ENCODE measurements around the gene KIAA1671. TPM values are rescaled to one million over a fixed set of nuclear protein-coding genes. Genes with fewer than 3 reads are reported as not detected.

The KIAA1671 gene
- polyA plus RNA-seq, 1 donor from 2014 or later: 3.0 TPM

GRCh38 chr22:25013607-25014006, 61.1 kb downstream of the KIAA1671 start:
- Histone ChIP-seq H3K9ac (ENCODE audit: low read length) (no peak overlapping the region), H3K27me3 (ENCODE audit: insufficient read depth, low read depth, low read length) (no peaks in the 10 kb centered on the region), H2AFZ (ENCODE audit: low read depth, low read length) (no peak overlapping the region), H3K79me2 (replicated peaks; ENCODE audit: insufficient read depth, low read length) (no peaks in the 10 kb centered on the region), H4K20me1 (ENCODE audit: insufficient read depth) (no peaks in the 10 kb centered on the region), H3K27ac (ENCODE audit: low read length) (no peak overlapping the region), H3K9me3 (ENCODE audit: low read length) (no peaks in the 10 kb centered on the region), H3F3A (ENCODE audit: insufficient read depth, low read length, poor library complexity, severe bottlenecking) (no peaks in the 10 kb centered on the region), H3K36me3 (ENCODE audit: insufficient read depth, low read length) (no peaks in the 10 kb centered on the region), H3K4me2 (ENCODE audit: low read length) (no peak overlapping the region), H3K4me3 (ENCODE audit: low read length) (no peak overlapping the region), H3K9me2 (ENCODE audit: insufficient read depth, low read length) (no peaks in the 10 kb centered on the region)
- no peak for TF ChIP-seq MXI1 (conservative IDR thresholded peaks at IDR 0.05; ENCODE audit: poor library complexity, severe bottlenecking)
- TF ChIP-seq EP300 (conservative IDR thresholded peaks at IDR 0.05; ENCODE audit: poor library complexity, severe bottlenecking): no peak
- no peak for TF ChIP-seq RAD21 (conservative IDR thresholded peaks at IDR 0.05)

GRCh38 chr22:25014896-25015755, 62.6 kb downstream of the KIAA1671 start:
- no peaks in the 10 kb centered on the region for H4K20me1 ChIP-seq (ENCODE audit: insufficient read depth)
- TF ChIP-seq REST (IDR thresholded peaks at IDR 0.05; ENCODE audit: borderline replicate concordance): no peak
- no peak for TF ChIP-seq EZH2 (IDR thresholded peaks at IDR 0.05; ENCODE audit: borderline replicate concordance, insufficient read depth, low read length, poor library complexity, severe bottlenecking)
- no peak for TF ChIP-seq EP300 (conservative IDR thresholded peaks at IDR 0.05; ENCODE audit: poor library complexity, severe bottlenecking)
- no peak for TF ChIP-seq POLR2AphosphoS5 (IDR thresholded peaks at IDR 0.05)
- no peak for TF ChIP-seq CTCF (IDR thresholded peaks at IDR 0.05; ENCODE audit: poor library complexity, severe bottlenecking)
- TF ChIP-seq TAF1 (IDR thresholded peaks at IDR 0.05; ENCODE audit: low read depth): no peak
- no peak for TF ChIP-seq MXI1 (conservative IDR thresholded peaks at IDR 0.05; ENCODE audit: poor library complexity, severe bottlenecking)
- no peak for TF ChIP-seq SMC3 (conservative IDR thresholded peaks at IDR 0.05; ENCODE audit: poor library complexity)
- no peak for TF ChIP-seq RAD21 (conservative IDR thresholded peaks at IDR 0.05)
- no peak overlapping the region for H2AFZ ChIP-seq (ENCODE audit: low read depth, low read length)
- no peaks in the 10 kb centered on the region for H3K9me3 ChIP-seq (ENCODE audit: low read length)
- no peaks in the 10 kb centered on the region for H3F3A ChIP-seq (ENCODE audit: insufficient read depth, low read length, poor library complexity, severe bottlenecking)
- no peak overlapping the region for H3K9ac ChIP-seq (ENCODE audit: low read length)
- H3K4me2 ChIP-seq (ENCODE audit: low read length): no peak overlapping the region
- no peaks in the 10 kb centered on the region for H3K27me3 ChIP-seq (ENCODE audit: insufficient read depth, low read depth, low read length)
- no peaks in the 10 kb centered on the region for H3K9me2 ChIP-seq (ENCODE audit: insufficient read depth, low read length)
- no peak overlapping the region for H3K27ac ChIP-seq (ENCODE audit: low read length)
- H3K36me3 ChIP-seq (ENCODE audit: insufficient read depth, low read length): no peaks in the 10 kb centered on the region
- no peaks in the 10 kb centered on the region for H3K79me2 ChIP-seq (replicated peaks; ENCODE audit: insufficient read depth, low read length)
- H3K4me3 ChIP-seq (ENCODE audit: low read length): no peak overlapping the region
